HG03280 (cell line): ENCODE results near the gene MAPK10.
"Not testable (repeated sequence)": the region's sequence is repeated elsewhere in the genome, so short reads cannot be mapped to it uniquely, and the experiment has no call there.

Experiments used
- ATAC-seq: cut with Tn5 transposase; IDR thresholded peaks from one replicate; pipeline ENCODE4 v1.9.1; 2021; ENCODE audit warnings: mild to moderate bottlenecking, moderate library complexity; ENCODE audit not compliant: unreplicated experiment

Gene MAPK10

GRCh38 chr4:86001591-86001990 is 358.3 kb downstream of the MAPK10 start:
- no peak for ATAC-seq

GRCh38 chr4:85995361-85995760 is 364.5 kb downstream of the MAPK10 start:
- ATAC-seq, result no peak

DNA sequence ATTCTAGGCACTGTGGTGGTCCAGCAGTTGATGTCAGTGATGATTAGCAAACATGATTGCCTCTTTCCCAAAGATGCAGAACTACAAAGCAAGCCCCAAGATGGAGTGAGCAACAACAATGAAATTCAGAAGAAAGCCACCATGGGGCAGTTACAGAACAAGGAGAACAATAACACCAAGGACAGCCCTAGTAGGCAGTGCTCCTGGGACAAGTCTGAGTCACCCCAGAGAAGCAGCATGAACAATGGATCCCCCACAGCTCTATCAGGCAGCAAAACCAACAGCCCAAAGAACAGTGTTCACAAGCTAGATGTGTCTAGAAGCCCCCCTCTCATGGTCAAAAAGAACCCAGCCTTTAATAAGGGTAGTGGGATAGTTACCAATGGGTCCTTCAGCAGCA is 365.3 kb downstream of the MAPK10 start:
- no peak for ATAC-seq

GRCh38 chr4:85993641-85994040 is 366.2 kb downstream of the MAPK10 start:
- ATAC-seq, result no peak

GRCh38 chr4:85986266-85986665 is 373.6 kb downstream of the MAPK10 start:
- no peak for ATAC-seq

GRCh38 chr4:85979276-85979675 is 380.6 kb downstream of the MAPK10 start:
- ATAC-seq, result peak; percentile 64

GRCh38 chr4:85970535-85970934 is 389.3 kb downstream of the MAPK10 start:
- no peak for ATAC-seq

DNA sequence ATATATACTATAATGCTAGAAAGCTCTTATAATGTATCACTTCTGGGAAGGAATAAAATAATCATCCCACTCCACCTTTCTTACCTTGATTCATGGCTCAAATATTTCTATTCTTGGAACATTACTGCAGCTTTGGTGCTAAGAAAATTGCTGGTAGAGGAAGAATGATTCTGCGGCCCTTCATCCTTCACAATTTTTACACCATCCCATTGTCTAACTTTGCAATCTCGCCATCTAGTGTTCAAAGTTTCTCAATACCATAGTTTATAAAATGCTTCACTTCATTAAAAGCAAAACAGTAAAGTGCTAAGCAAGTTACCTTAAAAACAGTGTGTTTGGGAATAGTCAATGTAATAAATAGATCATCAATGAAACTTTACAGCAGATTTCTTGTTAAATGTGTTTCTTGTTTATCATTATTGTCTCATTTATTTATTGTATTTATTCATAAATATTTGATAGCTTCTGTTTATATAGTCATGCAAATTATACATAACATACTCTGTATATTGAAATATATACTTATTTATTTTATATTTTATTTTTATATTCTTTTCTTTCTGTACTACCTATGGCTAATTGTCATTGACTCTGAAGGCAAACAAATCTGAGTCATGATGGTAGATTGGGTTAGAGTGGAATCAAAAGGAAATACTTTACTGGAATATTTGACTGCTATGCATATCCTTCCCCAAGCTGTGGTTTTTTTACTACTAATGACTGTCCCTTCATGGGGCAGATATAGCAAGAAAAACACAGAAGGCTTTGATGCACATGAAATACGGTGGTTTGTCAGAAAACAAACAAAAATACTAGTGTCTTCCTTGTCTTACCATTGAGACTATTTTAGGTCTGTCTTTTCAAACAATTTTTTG is 390.7 kb downstream of the MAPK10 start:
- ATAC-seq, result no peak

DNA sequence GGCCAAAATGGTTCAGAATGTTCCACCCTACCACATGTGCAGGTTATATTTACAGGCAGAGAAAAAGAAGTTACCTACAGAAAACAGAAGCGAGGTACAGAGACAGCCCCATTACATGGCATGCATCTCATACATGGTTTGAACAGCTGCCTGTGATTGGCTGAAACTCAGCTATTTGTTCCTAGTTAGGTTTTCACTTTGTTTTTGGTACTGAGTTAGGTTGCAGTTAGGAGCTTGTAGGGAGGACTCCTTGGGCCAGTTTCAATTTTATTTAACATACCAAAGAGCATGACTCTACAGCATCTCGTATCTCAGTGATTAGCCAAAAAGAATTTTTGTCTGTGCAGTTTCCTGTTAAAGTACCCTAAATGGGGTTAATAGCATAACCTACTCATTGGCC is 392.0 kb downstream of the MAPK10 start:
- ATAC-seq, result no peak

DNA sequence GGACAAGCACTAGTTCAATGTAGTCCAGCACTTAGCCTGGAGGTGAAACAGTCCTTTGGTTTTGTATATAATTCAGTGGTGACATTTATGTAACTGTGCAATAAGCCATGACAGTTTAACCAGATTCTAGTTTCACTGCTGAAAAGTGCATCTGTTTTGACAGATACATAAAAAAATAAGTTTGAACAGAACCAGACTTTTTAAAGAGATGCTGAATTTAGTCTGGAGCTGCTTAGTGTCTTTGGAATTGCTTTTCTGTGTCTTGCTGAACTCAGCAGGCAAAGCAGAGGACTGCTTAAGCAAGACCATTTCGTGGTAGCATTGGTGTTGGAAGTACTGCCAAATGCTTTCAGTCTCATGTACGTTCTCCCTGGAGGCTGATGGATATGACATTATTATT is 393.5 kb downstream of the MAPK10 start:
- no peak for ATAC-seq

DNA sequence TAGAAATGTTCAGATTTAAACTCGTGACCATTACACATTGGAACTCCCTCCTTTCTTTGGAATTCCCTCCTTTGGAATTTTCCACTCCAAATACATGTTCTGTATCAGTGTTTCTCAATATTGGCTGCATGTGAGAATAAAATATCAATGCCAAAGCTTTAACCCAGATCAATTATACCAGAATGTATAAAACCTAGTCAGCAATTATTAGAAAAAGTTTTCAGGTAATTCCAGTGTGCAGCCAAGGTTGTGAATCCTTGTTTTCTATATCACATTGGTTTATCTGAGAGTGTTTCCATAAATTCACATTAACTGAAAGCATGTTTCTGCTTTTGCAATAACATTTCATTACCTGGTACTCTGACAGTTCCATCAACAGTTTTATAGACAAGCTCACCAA is 394.3 kb downstream of the MAPK10 start:
- no peak for ATAC-seq

DNA sequence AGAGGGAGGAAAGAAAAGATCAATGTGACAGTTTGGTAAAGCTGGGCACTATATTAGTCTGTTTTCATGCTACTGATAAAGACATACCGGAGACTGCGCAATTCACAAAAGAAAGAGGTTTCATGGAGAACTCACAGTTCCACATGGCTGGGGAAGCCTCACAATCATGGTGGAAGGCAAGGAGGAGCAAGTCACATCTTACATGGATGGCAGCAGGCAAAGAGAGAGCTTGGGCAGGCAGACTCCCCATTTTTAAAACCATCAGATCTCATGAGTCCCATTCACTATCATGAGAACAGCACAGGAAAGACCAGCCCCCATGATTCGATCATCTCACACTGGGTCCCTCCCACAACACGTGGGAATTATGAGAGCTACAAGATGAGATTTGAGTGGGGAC is 394.8 kb downstream of the MAPK10 start:
- not testable (repeated sequence) for ATAC-seq

- ATAC-seq, result no peak
Measured at GRCh38 chr4:85964298-85964697, 395.6 kb downstream of the MAPK10 start.

DNA sequence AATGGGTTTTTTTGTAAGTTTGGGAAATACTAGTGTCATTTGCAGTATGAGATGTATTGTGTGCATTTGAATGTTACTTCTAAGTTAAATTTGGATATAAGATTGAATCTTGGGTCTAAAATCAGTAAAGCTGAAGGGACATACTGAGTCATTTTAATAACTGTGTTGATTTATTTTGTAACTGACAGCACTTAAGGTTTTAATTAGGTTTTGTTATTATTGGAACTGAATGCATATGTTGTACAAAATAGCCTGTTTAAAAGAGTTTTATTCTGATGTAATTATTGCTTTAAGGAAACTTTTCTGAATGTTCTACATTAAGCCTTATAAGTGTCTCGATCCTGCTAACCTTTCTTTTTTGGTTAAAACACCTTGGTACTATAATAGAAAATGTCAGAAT is 396.6 kb downstream of the MAPK10 start:
- no peak for ATAC-seq

GRCh38 chr4:85961887-85962286 is 398.0 kb downstream of the MAPK10 start:
- ATAC-seq, result no peak

DNA sequence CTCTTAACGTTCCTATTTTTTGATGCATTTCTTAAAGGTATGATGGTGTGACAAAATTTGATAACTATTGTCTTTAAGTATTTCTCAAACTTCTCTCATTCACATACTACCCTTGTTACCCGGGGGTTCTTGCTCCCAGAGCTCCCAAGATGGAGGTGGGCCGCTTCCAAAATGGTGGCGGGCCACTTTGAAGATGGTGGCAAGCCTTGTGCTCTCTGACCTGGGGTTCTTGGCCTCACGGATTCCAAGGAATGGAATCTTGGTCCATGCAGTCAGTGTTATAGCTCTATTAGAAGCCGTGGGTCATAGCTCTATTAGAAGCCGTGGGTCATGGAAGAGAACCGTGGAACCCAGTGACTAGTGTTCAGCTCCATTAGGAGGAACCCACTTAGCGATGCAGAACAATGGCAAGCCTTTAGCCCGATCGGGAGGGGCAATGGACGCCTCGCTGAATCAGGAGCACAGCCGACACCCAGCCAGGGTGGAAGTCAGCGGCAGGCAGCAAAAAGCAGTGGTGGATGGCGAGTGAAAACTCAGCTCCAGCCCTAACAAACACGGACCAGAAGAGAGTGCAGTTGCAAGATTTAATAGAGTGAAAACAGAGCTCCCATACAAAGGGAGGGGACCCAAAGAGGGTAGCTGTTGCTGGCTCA is 403.4 kb downstream of the MAPK10 start:
- ATAC-seq, result no peak

DNA sequence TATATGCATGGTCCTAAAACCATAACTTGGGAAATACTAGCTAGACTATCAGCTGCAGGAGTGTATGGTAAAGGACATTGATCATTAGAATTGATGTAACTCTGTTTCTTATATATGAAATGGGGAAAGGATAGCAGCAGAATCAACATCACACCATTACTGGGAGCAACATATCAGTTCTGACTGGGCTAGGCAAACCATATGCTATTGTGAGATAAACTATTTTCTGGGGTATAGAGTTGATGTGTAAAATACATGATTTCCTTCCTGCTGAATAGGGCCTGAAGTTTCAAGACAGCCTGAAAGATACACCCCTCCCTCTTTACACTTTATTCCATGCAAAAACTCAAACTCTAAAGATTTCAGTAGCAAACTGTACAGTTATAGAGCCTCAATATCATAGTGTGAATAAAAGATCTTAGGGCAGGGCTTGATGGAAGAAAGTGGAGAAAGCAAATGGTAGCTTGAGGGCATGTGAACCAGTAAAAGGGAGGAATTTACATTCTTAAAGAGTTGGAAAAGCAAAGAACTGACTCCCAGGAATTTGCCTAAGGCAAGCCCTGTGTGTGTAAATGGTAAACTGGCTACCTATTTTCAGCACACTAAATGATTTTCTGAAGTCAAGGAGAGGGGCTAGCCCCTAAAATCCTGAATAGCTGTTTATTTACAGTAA is 404.1 kb downstream of the MAPK10 start:
- ATAC-seq, result no peak

GRCh38 chr4:85953651-85954018 is 406.2 kb downstream of the MAPK10 start:
- no peak for ATAC-seq

DNA sequence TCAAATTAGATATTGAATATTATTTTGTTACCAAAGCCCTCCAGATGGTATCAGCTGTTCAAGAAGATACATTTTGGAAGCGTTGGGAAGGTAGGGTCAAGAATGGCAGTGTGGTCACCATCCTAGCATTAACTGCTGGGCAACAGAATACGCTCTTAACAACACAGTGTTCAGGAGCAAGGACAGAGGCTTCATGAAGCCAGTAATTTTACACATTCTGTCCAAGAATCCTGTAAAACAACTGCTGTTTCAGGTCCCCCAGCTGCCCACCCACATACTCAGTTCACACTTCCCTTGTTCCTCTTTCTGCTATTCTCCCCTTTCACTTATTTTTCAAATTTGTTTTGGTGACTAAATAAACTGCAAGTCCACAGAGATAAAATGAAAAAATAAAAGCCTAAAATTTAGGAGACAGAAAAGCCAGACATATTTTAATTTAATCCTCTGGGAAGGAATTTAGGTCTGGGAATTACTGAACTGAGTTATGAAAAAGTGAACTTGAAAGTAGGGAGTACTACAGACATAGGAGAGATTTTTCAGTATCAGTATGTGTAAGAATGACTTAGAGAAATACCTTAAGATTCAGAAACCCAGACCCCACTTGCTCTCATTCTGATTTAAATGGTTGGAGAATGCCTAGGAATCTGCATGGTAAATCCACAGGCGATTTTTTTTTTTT is 406.7 kb downstream of the MAPK10 start:
- ATAC-seq, result no peak

GRCh38 chr4:85952528-85952927 is 407.3 kb downstream of the MAPK10 start:
- no peak for ATAC-seq

DNA sequence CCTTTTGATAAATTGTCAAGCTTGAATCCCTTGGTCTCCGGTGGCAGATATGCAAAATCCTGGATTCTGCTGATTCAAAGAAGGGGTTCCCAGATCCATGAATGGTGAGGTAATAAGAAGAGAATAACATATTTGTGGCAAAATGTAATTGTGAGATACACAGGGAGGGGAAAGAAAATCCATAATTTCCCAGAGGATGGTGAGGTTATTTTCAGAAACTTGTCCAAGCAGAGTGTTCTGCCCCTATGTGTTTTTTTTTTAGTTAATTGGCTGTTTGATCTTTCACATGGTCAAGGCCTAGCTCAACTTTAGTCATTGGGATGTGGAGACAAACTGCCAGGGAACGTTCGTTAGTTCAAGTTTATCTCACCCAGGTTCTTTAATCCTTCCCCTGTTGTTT is 408.8 kb downstream of the MAPK10 start:
- ATAC-seq, result no peak
